Cortex of kidney (tissue), 1 donor: Measurements from ENCODE around the gene EIF4EBP3.

ENCODE experiments used
- DNase-seq: peaks from one replicate; lab custom pipeline; 2025; lab: John Stamatoyannopoulos, UW

EIF4EBP3 gene

DNA sequence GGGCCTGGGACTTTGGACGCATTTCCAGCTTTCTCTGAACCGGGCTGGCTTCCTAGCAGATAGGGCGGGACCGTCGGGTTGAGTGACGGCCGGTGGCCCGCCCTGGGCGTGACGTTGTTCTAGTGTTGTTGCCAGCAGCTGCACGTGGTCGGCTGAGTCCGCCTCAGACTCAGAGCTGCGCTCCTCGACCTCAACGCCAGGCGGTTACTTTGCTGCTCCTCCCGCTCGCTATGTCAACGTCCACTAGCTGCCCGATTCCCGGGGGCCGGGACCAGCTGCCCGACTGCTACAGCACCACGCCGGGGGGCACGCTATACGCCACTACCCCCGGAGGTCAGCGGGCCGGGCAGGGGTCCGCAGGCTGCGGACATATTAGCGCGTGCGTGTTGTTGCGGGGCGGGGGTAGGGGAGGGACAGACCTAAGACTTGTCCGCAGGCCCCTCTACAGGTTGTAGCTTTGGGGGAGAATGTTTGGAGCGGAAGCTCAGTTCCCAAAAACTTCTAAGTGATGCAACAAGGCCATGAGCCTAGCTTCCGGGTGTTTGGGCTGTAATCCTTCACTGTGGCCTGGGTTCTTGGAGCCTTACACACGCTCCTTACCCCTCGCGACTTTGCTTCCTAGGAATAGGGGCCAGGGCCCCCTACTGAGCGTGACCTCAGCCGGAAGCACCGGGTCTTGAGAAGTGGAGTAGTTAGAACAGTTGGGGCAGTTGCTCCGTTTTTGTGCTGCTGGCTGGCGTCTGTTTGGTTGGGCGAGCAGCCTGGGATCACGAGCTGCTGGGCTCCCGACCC lies at the start of gene EIF4EBP3:
Gene EIF4EBP3, plus strand, starts transcription at position 155 of the 792 bp plus-strand sequence. Its CDS starts 76 bp downstream, at position 231.
- no peak for DNase-seq

DNA sequence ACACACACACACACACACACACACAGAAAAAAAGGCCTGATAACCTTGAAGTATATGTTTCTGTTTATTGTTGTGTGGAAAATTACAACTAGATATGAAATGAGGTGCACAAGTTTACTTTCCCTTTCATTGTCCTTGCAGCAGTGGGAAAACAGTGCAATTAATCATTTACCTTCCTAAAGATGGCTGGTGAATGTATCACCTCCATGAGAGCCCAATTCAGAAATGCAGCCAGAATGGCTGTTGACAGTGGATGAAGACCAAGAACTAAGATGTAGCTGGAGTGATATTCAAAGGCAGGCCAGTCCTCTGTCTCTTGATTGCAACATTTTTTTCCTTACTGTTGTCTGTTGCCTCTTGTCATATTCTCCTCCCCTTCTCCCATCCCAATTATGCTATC lies 49.6 kb upstream of the EIF4EBP3 start:
- DNase-seq = no peak

DNA sequence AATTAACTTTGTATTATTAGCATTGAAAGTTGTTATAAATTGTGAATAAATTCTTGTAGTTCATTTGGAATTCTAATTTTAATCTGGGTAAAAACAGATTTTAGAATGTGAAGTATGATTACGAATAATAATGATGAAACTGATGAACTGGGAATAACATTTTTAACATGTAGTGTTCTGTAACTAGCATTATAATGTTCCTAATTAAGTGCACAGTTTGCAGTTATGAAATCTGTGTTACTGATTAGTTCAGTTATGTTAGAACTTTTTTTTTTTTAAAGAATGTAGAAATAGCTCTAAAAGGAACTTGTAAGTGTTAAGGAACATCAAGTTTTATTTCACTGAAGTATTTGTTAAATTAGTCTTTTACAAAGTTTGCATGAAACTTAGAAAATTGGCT lies 48.9 kb upstream of the EIF4EBP3 start:
- no peak for DNase-seq

DNA sequence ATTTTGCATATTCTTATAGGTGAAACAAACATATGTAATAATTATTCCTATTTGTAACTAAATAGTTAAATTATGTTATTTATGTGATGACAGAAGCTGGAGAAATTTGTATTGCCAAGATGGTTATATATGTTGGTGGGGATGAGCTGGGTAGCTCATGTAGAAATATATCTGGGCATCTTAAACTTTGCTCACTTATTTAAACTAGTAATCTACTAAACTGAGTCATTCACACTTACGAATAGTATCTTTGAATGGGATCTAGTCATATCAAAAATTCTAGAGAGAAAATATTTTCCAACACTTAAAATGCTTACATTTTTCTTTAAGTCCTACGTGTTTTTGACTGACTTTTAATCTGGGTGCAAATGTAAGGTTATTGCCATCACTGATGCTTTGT lies 44.6 kb upstream of the EIF4EBP3 start:
- no peak for DNase-seq

DNA sequence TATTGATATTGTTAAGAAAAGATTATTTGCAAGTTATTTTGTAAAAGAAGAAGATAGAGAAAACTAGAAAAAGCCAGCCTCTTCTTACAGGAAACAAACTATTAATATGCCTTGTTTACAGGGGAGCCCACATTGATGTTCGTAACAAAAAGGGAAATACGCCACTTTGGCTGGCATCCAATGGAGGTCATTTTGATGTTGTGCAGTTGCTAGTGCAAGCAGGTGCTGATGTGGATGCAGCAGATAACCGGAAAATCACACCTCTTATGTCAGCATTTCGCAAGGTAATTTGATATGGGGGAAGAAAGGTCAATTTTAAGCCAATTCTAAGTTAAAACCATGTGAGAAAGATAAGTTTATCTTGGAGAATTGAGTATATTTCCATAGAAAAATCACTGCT lies 37.6 kb upstream of the EIF4EBP3 start:
- no peak for DNase-seq

DNA sequence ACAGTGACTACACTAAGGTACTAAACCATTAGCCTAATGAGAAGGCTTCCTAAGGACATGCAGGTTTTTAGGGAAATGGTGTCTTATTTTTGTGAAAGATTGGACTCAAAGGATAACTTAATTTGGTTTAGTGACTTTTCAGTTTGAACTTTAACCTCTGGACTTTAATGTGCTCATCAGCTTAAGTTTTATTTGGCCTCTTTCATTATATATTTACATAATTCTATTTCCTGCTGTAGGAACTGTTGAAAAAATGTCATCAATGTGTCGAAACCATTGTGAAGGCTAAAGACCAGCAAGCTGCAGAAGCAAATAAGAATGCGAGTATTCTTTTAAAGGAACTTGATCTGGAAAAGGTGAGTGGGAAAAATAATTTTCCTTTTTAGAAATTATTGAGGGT lies 34.3 kb upstream of the EIF4EBP3 start:
- no peak for DNase-seq

DNA sequence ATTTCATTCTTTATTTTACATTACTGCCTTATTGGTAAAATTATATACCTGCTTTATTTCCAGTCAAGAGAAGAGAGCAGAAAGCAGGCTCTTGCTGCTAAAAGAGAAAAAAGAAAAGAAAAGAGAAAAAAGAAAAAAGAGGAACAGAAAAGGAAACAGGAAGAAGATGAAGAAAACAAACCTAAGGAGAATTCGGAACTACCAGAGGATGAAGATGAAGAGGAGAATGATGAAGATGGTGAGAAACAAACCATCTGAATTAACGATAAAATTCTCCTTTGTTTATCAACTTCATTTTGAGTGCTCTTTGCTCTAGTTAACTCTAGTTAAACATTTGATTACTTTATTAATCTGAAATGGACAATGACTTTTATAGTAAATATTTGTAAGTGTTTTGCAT lies 23.5 kb upstream of the EIF4EBP3 start:
- DNase-seq = no peak

DNA sequence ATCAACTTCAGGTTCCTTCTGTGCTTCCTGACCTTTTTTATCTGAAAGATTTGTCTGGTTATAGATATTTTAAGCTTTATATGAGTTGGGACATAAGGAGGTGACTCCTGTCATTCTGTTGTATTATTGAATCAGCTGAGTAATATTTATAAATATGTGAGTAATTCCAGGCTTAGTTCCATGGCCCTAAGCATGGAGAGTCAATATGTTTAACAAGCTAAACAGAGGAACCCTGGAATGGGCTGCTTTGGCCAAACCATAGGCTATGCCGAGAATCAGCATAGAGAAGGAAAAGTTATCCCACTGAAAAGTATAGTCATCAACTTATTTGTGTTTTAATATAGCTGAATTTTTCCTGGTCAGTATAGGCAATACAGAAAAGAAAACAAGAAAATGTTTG lies 7.2 kb upstream of the EIF4EBP3 start:
- no peak for DNase-seq

DNA sequence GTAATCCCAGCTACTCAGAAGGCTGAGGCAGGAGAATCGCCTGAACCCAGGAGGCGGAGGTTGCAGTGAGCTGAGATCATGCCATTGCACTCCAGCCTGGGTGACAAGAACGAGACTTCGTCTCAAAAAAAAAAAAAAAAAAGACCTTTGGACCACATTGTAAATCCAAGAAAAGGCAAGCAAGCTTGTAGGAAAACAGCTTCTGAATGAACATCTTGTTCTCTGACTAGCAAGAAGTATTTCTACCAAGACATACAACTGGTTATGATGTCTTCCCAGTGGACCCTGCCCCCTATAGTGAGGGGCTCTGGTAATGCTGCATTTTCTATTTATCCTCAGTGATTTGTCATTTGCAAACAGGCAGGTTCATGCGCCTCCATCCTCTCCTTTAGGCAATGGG lies 4.5 kb upstream of the EIF4EBP3 start:
- DNase-seq = no peak

DNA sequence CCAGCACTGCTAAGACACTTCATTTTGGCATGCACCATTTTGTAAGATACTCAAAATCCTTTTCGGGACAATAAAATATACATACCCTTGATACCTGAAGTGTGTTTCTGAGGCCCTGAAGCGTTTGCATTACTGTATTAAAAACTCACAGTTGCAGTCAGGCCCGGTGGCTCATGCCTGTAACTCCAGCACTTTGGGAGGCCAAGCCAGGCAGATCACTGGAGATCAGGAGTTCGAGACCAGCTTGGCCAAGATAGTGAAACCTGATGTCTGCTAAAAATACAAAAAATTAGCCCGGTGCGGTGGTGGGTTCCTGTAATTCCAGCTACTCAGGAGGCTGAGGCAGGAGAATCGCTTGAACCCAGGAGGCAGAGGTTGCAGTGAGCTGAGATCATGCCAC lies 2.5 kb upstream of the EIF4EBP3 start:
- no peak for DNase-seq

DNA sequence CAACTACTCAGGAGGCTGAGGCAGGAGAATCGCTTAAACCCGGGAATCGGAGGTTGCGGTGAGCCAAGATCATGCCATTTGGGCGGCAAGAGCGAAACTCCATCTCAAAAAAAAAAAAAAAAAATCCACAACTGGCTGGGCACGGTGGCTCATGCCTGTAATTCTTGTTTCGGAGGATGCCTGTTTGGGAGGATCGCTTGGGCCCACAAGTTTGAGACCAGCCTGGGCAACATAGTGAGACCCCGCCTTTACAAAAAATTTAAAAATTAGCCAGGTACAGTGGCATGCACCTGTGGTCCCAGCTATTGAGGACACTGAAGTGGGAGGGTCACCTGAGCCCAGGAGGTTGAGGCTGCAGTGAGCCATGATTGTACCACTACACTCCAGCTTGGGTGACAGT lies 1.9 kb upstream of the EIF4EBP3 start:
- DNase-seq = no peak

DNA sequence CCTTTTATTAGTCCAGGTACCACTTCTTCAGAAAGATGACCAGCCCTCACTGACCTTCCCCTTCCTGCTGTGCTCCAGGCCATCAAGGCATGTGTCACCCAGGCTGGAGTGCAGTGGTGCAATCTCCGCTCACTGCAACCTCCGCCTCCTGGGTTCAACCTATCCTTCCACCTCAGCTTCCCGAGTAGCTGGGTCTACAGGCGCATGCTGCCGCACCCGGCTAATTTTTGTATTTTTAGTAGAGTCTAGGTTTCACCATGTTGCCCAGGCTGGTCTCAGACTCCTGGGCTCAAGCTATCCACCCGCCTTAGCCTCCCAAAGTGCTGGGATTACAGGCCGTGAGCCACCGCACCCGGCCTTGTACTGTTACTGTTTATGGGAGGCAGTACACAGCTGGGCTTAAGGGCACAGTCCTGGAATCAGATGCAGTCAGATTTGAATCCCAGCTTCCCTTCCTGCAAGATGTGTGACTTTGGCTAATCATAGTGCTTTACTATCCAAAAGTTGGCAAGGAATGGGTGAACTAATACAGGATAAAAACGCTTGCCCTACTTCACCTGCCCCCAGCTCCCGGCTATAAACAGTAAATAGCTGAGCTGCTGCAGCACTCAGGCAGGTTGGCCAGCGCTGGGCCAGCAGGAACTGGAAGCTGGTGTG lies 483 bp upstream of the EIF4EBP3 start:
- DNase-seq = no peak

DNA sequence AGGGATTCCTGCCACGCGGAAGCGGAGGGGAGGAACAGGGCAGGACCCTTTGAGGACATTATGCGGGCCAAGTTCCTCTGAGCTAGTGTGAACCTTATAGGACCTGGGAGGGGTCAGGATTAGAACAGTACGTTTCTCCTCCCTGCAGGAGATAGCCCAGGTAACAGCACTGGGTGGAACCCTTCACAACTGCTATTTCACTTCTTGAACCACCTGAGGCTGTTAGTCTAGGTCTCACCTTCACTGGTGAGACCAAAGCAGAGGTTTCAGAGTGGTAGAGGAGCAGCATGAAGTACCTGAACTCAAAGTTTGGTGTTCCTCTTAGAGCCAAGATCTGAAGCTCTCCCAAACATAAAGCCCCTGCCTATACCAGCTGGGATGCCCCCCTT lies 832 bp downstream of the EIF4EBP3 start:
- DNase-seq = no peak

DNA sequence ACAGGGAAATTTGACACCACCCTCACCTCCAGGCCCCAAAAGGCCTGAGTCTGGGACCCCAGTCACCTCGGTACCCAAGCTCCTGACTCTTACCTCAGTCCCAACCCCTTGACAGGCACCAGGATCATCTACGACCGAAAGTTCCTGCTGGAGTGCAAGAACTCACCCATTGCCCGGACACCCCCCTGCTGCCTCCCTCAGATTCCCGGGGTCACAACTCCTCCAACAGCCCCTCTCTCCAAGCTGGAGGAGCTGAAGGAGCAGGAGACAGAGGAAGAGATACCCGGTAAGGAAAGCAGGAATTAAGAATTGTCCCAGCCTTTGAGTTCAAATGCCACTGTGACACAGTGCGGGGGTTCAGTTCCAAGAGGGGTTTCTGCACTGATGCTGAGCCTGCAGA lies 1.3 kb downstream of the EIF4EBP3 start:
- DNase-seq = no peak

DNA sequence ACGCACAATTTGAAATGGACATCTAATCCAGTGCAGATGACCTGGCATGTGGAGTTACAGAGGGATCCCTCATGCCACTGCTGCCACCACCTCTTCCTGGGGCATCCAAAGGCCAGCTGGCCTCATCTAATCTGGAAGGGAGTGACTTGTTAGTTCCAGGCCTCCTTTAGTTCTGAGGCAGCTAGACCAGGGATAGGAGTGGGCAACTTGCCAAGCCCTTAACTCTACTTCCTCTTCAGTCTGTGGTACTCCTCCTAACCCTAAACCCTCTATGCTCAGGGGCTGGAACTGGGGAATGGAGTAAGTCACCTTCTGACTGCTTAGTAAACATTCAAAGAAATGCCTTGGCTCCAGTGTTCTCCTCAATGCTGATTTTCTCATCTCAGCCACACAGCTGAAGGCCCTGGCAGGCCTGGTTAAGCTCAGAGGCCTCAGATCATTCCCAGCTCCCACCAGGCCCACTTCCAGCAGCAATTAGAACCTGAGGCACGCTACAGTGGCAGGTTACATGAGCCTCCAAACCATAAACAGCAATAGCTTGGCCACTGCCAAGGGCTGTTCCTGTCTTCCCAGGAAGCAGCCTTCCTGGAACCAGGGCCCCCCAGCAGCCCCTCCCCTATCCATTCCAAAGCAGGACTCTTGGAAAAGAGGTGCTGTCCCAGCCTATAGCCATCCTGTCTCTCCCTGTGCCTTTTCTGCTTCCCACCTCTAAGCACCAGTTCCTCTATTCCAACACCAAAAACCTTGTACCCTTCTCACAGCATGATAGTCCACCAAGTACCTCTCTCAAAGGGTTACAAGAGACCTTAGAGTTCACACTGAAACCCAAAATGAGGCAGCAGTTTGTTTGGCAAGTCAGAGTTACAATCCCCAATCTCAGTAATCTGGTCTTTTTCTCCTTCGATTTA lies 2.0 kb downstream of the EIF4EBP3 start:
- no peak for DNase-seq

DNA sequence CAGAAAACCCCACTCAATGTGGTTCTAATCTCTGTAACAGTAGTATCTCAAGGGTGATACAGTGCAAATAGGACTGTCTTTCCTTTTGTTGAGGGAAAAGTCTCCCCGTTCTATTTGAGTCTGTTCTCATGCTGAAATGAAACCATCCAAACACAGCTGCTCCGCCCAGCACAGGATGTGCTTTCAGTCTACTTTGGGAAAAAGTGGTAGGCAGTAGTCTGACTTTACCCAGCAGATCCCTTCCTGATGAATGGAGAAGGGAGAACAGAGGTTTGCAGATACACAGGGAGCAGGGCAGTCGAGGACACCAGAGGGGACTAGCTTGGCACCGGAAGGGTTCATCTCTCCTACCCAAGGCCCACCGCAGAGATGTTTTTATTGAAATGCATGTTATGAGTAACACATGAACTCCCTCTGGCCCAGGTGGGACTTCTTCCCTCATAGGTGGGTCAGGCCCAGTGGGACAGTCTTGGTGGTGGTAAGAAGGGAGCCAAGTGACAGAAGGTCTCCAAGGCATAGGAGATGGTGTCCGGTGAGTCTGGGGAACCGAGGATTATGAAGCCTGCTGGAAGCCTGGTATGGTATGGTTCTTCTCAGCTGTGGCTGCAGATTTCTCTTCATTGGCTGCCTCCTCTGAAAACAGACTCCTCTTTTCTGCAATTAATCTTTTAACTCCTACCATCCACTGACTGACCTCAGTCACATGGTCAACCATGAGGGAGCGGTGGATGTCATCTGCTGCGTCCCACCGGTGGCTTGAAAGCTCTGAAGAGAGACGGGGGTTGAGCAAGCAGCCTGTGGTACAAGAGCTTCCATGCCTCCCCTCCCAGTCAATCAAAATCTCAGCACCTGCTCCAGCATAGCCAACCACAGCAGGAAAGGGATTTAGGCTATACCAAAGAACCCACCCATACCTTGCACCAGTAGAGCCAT lies 3.0 kb downstream of the EIF4EBP3 start:
- no peak for DNase-seq

DNA sequence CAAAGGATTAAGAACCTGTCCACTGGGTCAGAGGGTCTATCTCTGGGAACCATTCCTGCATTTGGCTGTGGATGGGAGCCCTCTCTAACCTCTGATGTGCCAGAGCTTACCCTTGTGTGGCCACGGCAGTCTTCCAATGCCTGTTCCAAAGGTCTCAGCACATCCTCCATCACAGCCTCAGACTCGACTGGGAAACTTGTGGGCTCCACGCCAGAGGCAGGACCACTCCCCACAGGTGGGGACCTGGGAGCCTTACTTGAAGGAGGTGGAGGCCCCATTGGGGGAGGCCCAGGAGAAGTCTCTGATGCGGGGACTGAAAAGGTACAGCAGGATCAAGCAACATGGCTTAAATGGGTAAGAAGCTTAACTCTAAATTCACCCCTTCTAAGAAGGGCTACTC lies 4.4 kb downstream of the EIF4EBP3 start:
- no peak for DNase-seq

DNA sequence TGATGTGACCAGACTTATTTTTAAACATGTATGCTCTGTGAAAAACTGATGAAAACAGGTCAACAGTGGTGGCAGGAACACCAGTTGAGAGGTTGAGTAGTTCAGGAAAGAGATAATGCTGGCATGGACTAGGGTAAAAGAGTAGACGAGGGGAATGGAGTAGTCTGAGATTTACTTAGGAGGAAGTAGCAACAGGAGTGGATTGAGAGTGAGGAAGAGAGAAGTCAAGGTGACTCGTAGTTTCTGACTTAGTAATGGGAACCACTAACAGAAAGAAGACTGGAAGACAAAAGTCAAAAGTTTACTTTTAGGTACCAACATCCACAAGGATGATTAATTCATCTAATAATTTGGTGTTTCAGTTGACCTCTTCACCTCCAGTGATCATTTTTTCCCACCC lies 6.2 kb downstream of the EIF4EBP3 start:
- no peak for DNase-seq

DNA sequence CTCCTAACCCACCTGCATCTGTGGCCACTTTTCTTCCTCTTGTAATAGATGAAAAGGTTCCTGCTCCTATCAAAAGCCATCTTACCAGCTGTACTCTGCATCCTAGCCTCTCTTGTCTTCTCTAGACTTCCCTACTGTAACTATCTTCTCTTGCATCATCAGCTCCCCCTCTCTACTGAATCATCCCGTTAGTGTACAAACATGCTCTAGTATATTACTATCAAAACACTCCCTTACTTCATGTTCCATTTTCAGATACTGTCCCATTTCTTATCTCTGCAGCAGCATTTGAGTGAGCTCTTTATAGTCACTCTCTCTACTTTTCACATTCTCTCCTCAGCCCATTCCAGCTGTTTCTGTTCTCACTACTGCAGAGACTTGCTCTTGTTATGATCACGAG lies 7.0 kb downstream of the EIF4EBP3 start:
- DNase-seq = no peak

DNA sequence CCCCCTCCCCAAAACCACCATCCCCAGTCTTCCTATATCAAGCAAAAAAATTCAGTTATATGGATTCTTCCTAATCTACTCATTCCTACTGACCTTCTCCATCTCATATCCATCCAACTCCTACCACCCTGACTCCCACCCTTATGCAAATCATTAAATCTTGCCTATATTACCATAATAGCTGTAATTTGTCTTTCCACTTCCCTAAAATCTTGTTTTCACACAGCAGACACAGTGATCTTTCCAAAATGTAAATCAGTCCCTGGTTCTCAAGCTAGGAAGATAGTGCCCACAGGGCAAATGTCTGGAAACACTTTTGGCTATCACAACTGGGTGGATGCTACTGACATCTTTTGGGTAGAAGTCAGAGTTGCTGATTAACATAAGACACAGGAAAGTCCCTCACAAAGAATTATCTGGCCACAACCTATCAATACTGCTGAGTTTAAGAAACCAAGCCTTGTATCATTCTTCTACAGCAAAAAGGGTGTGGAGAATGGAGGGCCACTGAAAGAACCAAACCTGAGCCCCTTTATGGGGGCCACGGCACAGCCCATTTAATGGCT lies 8.4 kb downstream of the EIF4EBP3 start:
- no peak for DNase-seq

DNA sequence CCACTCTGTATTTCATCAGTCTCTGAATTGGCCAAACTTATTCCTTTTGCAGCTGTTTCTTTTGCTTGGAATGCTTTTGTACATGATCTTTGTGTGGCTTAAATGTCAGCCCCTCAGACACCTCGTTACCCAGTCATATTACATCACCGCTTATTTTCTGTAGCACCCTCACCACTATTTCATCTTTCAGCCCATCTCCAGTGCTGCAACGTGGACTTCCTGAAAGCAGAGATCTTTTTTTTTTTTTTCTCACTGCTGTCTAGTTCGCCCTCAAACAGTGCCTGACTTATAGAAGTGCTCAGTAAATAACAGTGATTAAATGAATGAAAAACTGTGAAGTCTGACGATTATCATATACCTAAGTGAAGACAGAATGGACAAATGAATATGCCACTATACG lies 9.0 kb downstream of the EIF4EBP3 start:
- no peak for DNase-seq
